Measurements from ENCODE around the gene CORO2B. TPM values are rescaled to one million over a fixed set of nuclear protein-coding genes. Genes with fewer than 3 reads are reported as not detected.

CORO2B gene
- total and polyA plus RNA-seq, 9 of the 15 experiments (the other 6 are each of a cell fraction or from before 2014, with no cell fraction given) = not detected

- peak; percentile 80 for TF ChIP-seq ZNF584 (CRISPR knock-in tag; IDR thresholded peaks at IDR 0.05; ENCODE audit: low read depth)
- no peak for TF ChIP-seq MAFK (IDR thresholded peaks at IDR 0.05; ENCODE audit: low read length)
- peak; percentile 79 for TF ChIP-seq ZSCAN32 (CRISPR knock-in tag; IDR thresholded peaks at IDR 0.05)
- TF ChIP-seq TRIM24 (IDR thresholded peaks at IDR 0.05) = peak; percentile 54 to 85; a peak in 2 of 4 replicates
These were observed 42.3 kb upstream of the CORO2B start (continued) for GRCh38 chr15:68536331-68537095.

- Histone ChIP-seq H3K9me3 (replicated peaks; ENCODE audit: control insufficient read depth, insufficient read depth, low read depth, low read length) (no peaks in the 10 kb centered on the region), H3K27me3 (ENCODE audit: control insufficient read depth in 2 of 2, insufficient read depth in 2 of 2, low read length in 2 of 2) (0 out of 5 replicates have a peak, but pooled peaks cover 0 to 3% of the 10 kb centered on the region in 2 experiments), H3K9me1 (ENCODE audit: control insufficient read depth, insufficient read depth, low read length) (no peaks in the 10 kb centered on the region), H3K4me3 (no peak overlapping the region), H3K9ac (ENCODE audit: insufficient read depth in 1 of 2, low read depth in 2 of 2, low read length in 2 of 2) (no peak overlapping the region), H3K36me3 (ENCODE audit: control insufficient read depth, insufficient read depth, low read length) (no peaks in the 10 kb centered on the region), H3K4me2 (ENCODE audit: insufficient read depth, low read length) (no peak overlapping the region), H3K27ac (ENCODE audit: extremely low read depth, low read depth, low read length) (no peak overlapping the region), H4K20me1 (replicated peaks; ENCODE audit: control insufficient read depth, insufficient read depth, low read length) (no peaks in the 10 kb centered on the region), H3K4me1 (replicated peaks in 1 of 2; ENCODE audit: control insufficient read depth in 2 of 2, insufficient read depth in 2 of 2, low read length in 2 of 2) (no peaks in the 10 kb centered on the region), H2AFZ (ENCODE audit: low read depth, low read length) (no peak overlapping the region), H3K79me2 (ENCODE audit: control insufficient read depth, insufficient read depth, low read length) (no peaks in the 10 kb centered on the region)
- in situ Hi-C loops (cut with MboI) (no loop called here), intact Hi-C loops (cut with micrococcal nuclease) (loop anchor here (5.0 kb wide), 1 partner anchor 285 kb away; no protein-coding TSS in a partner anchor)
- no peak for FAIRE-seq
- CTCF ChIA-PET (ENCODE audit: low intra/inter-chr PET ratio) = no interaction called here
- no peak for DNase-seq (ENCODE audit: extremely low read depth in 1 of 4, low spot score in 3 of 4)
- no peak for ATAC-seq
- POLR2A ChIA-PET = interaction anchor here (0.8 kb wide), 1 partner anchor 22 kb away, joined by 3 read pairs; no protein-coding TSS in a partner anchor
- BruUV-seq (replicated peaks) = no TSS peak
- TF ChIP-seq ZNF212 (CRISPR knock-in tag; IDR thresholded peaks at IDR 0.05) = no peak
- TF ChIP-seq, protein P1, sequence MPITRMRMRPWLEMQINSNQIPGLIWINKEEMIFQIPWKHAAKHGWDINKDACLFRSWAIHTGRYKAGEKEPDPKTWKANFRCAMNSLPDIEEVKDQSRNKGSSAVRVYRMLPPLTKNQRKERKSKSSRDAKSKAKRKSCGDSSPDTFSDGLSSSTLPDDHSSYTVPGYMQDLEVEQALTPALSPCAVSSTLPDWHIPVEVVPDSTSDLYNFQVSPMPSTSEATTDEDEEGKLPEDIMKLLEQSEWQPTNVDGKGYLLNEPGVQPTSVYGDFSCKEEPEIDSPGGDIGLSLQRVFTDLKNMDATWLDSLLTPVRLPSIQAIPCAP (CRISPR knock-in tag; IDR thresholded peaks at IDR 0.05; ENCODE audit: borderline replicate concordance) = no peak
- peak; percentile 77 for TF ChIP-seq ZBTB40 (IDR thresholded peaks at IDR 0.05)
- TF ChIP-seq ZBTB40 (CRISPR knock-in tag; IDR thresholded peaks at IDR 0.05) = no peak
- TF ChIP-seq CREB1 (IDR thresholded peaks at IDR 0.05) = no peak
- no peak for TF ChIP-seq CREB1 (CRISPR knock-in tag; IDR thresholded peaks at IDR 0.05)
- no peak for TF ChIP-seq KLF16 (IDR thresholded peaks at IDR 0.05)
- TF ChIP-seq STAG1 (CRISPR knock-in tag; IDR thresholded peaks at IDR 0.05; ENCODE audit: borderline replicate concordance) = no peak
- TF ChIP-seq TBL1XR1 (IDR thresholded peaks at IDR 0.05; ENCODE audit: low read length in 2 of 2) = no peak
These were observed 41.7 kb upstream of the CORO2B start for GRCh38 chr15:68537097-68537496.

Measured in K562 (cell line).